HG02588 (cell line): ENCODE measurements around the gene MEI4.
"Not testable (repeated sequence)": the region's sequence is repeated elsewhere in the genome, so short reads cannot be mapped to it uniquely, and the experiment has no call there.

ENCODE experiments used
- ATAC-seq: cut with Tn5 transposase; IDR thresholded peaks from one replicate; pipeline ENCODE4 v1.9.1; 2021; ENCODE audit warnings: mild to moderate bottlenecking, moderate library complexity; ENCODE audit not compliant: unreplicated experiment

The MEI4 gene

DNA sequence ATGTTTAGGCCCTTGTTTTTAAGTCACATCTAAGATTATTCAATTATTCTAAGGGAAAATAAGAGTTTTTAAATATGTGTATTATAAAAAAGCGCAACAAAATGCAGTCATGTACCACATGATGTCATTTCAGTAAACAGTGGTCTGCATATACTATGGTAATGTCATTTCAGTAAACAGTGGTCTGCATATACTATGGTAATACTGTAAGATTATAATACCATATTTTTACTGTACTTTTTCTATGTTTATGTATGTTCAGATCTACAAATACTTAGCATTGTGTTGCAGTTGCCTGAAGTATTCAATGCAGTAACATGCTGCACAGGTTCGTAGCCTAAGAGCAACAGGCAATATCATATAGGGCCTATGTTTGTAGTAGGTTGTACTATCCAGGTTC, 21.4 kb downstream of the MEI4 start:
- ATAC-seq: no peak

- ATAC-seq: no peak
Measured at GRCh38 chr6:77678048-77678447, 25.2 kb downstream of the MEI4 start.

DNA sequence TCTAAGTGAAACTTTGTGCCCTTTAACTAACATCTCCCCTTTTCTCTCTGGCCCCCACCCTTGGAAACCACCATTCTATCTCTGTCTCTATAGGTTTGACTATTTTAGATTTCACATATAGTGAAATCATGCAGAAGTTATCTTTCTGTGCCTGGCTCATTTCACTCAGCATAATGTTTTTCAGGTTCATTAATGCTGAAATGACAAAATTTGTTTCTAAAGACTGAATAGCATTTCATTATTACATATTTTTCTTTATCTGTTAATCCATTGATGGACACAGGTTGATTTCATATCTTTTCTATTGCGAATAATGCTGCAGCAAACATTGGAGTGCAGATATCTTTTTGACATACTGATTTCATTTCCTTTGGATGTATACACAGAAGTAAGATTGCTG, 30.7 kb downstream of the MEI4 start:
- ATAC-seq: no peak

DNA sequence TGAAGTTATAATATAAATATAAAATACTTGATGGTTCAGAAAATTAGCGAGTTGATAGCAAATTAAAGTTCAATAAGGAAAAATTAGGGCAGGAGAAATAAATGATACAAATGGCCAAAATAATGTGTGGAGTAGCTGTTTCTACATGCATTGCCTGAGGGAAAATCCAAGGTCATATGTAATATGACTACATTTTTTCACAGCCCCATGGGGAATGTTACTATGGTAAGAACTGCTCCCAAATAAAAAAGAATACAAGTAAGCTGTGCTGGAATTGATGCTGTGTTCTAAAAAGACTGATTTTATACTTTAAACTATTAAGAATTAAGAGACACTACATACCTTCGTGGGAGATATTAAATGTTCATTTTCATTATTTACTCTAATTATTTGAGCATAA, 34.1 kb downstream of the MEI4 start:
- no peak for ATAC-seq

GRCh38 chr6:77688649-77689048, 35.8 kb downstream of the MEI4 start:
- ATAC-seq: no peak

- not testable (repeated sequence) for ATAC-seq
Measured at GRCh38 chr6:77700095-77700494, 47.3 kb downstream of the MEI4 start.

GRCh38 chr6:77707603-77708002, 54.8 kb downstream of the MEI4 start:
- no peak for ATAC-seq

- ATAC-seq: no peak
Measured at GRCh38 chr6:77715588-77715987, 62.7 kb downstream of the MEI4 start.

- ATAC-seq: no peak
Measured at GRCh38 chr6:77716311-77716710, 63.5 kb downstream of the MEI4 start.

- ATAC-seq: not testable (repeated sequence)
Measured at GRCh38 chr6:77736010-77736409, 83.2 kb downstream of the MEI4 start.

- ATAC-seq: no peak
Measured at GRCh38 chr6:77740380-77740779, 87.5 kb downstream of the MEI4 start.

DNA sequence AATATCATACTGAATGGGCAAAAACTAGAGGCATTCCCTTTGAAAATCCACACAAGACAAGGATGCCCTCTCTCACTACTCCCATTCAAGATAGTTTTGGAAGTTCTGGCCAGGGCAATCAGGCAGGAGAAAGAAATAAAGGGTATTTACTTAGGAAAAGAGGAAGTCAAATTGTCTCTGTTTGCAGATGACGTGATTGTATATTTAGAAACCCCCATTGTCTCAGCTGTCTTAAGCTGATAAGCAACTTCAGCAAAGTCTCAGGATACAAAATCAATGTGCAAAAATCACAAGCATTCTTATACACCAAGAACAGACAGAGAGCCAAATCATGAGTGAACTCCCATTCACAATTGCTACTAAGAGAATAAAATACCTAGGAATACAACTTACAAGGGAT, 99.3 kb downstream of the MEI4 start:
- not testable (repeated sequence) for ATAC-seq

DNA sequence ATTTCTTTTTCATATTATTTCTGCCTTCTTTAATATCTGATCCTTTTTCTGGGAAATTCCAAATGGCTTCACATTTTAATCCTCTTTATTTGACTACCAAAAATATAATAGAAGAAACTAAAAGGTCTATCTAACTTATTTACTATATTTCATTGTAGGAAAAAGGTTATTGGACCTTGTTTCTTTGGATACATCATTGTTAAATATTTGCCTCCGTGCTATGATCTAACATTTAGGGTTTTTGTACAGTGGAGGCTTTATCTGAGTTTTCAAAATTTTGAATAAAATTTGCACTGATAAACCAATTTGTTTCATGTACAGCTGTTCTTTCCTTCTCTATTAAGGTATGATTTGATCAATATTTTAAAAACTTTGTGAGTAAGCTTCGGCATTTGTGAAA, 109.5 kb downstream of the MEI4 start:
- no peak for ATAC-seq

- ATAC-seq: no peak
Measured at GRCh38 chr6:77763124-77763523, 110.3 kb downstream of the MEI4 start.

DNA sequence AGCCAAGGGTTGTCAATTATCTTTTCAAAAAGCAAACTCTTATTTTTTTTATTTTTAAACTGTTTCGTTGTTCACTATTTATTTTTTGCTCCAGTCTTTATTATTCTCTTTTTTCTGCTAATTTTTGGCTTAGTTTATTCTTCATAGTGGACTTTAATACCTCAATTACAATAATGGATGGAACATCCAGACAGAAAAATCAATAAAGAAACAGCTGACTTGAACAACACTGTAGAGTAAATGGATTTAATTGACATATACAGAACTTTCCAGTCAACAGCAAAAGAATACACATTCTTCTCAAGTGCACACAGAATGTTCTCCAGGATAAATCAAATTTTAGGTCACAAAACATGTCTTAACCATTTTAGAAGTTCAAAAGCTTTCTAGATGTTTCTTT, 111.5 kb downstream of the MEI4 start:
- ATAC-seq: no peak

- no peak for ATAC-seq
Measured at GRCh38 chr6:77773157-77773822, 120.5 kb downstream of the MEI4 start.

DNA sequence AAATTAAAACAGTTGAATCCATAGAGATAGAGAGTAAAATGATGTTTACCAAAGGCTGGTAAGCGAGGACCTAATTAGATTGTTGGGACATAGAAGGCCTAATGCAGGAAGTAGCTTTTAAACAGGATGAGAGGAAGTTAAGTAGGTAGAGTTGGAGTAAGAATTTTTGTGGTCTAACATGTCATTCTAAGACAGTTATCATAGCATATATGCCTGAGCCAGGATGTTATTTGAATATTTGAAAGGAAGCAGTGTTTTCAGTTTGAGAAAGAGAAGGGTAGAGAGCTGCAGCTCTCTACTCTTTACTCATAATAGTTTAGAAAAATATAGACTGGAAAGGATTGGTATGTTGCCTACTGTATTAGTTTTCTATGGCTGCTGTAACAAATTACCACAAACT, 121.6 kb downstream of the MEI4 start:
- ATAC-seq: no peak

DNA sequence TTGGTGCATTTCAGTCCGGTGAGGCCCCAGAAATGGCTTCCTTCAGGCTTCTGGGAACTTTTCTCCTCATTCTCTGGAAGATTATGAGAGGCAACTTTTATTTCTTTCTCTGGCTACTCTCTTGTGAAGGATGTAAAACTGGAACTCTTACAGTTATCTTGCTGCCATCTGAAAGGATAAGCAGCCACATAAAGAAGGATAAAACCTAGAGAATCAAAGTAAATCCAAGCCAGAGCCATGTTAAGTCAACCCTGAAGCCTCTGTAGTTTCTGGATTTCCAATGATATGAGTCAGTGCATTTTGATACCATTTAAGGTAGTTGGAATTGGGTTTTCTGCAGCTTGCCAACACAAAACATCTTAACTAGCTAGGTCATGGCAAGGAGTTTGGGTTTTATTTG, 123.6 kb downstream of the MEI4 start:
- no peak for ATAC-seq

- no peak for ATAC-seq
Measured at GRCh38 chr6:77778527-77778926, 125.7 kb downstream of the MEI4 start.

- no peak for ATAC-seq
Measured at GRCh38 chr6:77786935-77787629, 134.2 kb downstream of the MEI4 start.

- ATAC-seq: no peak
Measured at GRCh38 chr6:77796824-77797809, 144.3 kb downstream of the MEI4 start.

DNA sequence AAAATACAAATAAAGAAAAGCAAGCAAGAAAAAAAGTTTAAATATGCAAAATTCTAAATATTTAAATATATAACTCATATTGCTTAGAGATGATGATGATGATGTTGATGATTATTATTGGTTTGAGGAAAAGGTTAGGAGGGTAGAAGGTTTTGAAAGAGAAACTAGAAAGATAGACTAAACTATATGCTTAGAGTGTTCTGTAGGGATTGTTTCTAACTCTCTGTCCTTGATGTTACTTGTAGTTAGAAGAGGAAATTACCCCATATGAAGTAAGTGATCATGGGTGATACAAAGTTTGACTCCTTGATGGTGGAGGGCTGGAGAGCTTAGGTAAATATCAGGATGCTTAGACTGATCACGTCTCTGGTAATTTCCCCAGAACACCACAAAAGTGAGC, 159.5 kb downstream of the MEI4 start:
- ATAC-seq: no peak
